Measurements from ENCODE around the gene KRT78. TPM values are rescaled to one million over a fixed set of nuclear protein-coding genes. Genes with fewer than 3 reads are reported as not detected.

Gene KRT78
- total RNA-seq, 1 donor from 2014 or later, result not detected

- no peak for DNase-seq
- intact Hi-C loops (cut with micrococcal nuclease), result no loop called here
- Histone ChIP-seq H3K36me3 (no peaks in the 10 kb centered on the region), H3K27me3 (ENCODE audit: low read depth) (peaks cover 12% of the 10 kb centered on the region), H3K27ac (replicated peaks) (no peak overlapping the region), H3K4me3 (no peak overlapping the region), H3K4me1 (no peaks in the 10 kb centered on the region), H3K9me3 (replicated peaks) (no peaks in the 10 kb centered on the region)
- TF ChIP-seq CTCF (IDR thresholded peaks at IDR 0.05; ENCODE audit: borderline replicate concordance), result no peak
Observed at GRCh38 chr12:52802442-52802841, 46.4 kb downstream of the KRT78 start.

- Histone ChIP-seq H3K9me3 (replicated peaks) (no peaks in the 10 kb centered on the region), H3K36me3 (no peaks in the 10 kb centered on the region), H3K27me3 (ENCODE audit: low read depth) (peaks cover 6% of the 10 kb centered on the region), H3K27ac (replicated peaks) (no peak overlapping the region), H3K4me1 (no peaks in the 10 kb centered on the region), H3K4me3 (no peak overlapping the region)
- TF ChIP-seq CTCF (IDR thresholded peaks at IDR 0.05; ENCODE audit: borderline replicate concordance), result no peak
- DNase-seq, result no peak
- intact Hi-C loops (cut with micrococcal nuclease), result no loop called here
Observed at GRCh38 chr12:52801773-52802172, 47.0 kb downstream of the KRT78 start.

GRCh38 chr12:52800259-52800917, 48.4 kb downstream of the KRT78 start:
- no peaks in the 10 kb centered on the region for H3K9me3 ChIP-seq (replicated peaks)
- TF ChIP-seq CTCF (IDR thresholded peaks at IDR 0.05; ENCODE audit: borderline replicate concordance), result no peak
- no peak for DNase-seq
- H3K27me3 ChIP-seq (ENCODE audit: low read depth), result no peaks in the 10 kb centered on the region
- no peaks in the 10 kb centered on the region for H3K4me1 ChIP-seq
- intact Hi-C loops (cut with micrococcal nuclease), result no loop called here
- no peaks in the 10 kb centered on the region for H3K36me3 ChIP-seq
- H3K4me3 ChIP-seq, result no peak overlapping the region
- H3K27ac ChIP-seq (replicated peaks), result no peak overlapping the region

- H3K27ac ChIP-seq (replicated peaks), result no peak overlapping the region
- no peaks in the 10 kb centered on the region for H3K36me3 ChIP-seq
- TF ChIP-seq CTCF (IDR thresholded peaks at IDR 0.05; ENCODE audit: borderline replicate concordance), result no peak
- peaks cover 5% of the 10 kb centered on the region for H3K27me3 ChIP-seq (ENCODE audit: low read depth)
- no peak overlapping the region for H3K4me3 ChIP-seq
- no peaks in the 10 kb centered on the region for H3K4me1 ChIP-seq
- H3K9me3 ChIP-seq (replicated peaks), result no peaks in the 10 kb centered on the region
- no peak for DNase-seq
- intact Hi-C loops (cut with micrococcal nuclease), result no loop called here
Observed at GRCh38 chr12:52799505-52800211, 49.1 kb downstream of the KRT78 start.

GRCh38 chr12:52798671-52799504, 49.9 kb downstream of the KRT78 start:
- Histone ChIP-seq H3K36me3 (no peaks in the 10 kb centered on the region), H3K27me3 (ENCODE audit: low read depth) (peaks cover 12% of the 10 kb centered on the region)
- no peak for TF ChIP-seq CTCF (IDR thresholded peaks at IDR 0.05; ENCODE audit: borderline replicate concordance)

More at GRCh38 chr12:52798671-52799504, 49.9 kb downstream of the KRT78 start:
- Histone ChIP-seq H3K9me3 (replicated peaks) (no peaks in the 10 kb centered on the region), H3K4me1 (no peaks in the 10 kb centered on the region), H3K4me3 (no peak overlapping the region), H3K27ac (replicated peaks) (no peak overlapping the region)
- intact Hi-C loops (cut with micrococcal nuclease), result no loop called here
- DNase-seq, result no peak
